Iris pigment epithelial cell (primary cell): ENCODE results near the gene RABIF.
"Not testable (repeated sequence)": the region's sequence is repeated elsewhere in the genome, so short reads cannot be mapped to it uniquely, and the experiment has no call there.

ENCODE experiments used
- DNase-seq: peaks from one replicate; pipeline ENCODE4 v3.0.0-alpha.2; 2011; ENCODE audit warnings: low read depth

RABIF gene

DNA sequence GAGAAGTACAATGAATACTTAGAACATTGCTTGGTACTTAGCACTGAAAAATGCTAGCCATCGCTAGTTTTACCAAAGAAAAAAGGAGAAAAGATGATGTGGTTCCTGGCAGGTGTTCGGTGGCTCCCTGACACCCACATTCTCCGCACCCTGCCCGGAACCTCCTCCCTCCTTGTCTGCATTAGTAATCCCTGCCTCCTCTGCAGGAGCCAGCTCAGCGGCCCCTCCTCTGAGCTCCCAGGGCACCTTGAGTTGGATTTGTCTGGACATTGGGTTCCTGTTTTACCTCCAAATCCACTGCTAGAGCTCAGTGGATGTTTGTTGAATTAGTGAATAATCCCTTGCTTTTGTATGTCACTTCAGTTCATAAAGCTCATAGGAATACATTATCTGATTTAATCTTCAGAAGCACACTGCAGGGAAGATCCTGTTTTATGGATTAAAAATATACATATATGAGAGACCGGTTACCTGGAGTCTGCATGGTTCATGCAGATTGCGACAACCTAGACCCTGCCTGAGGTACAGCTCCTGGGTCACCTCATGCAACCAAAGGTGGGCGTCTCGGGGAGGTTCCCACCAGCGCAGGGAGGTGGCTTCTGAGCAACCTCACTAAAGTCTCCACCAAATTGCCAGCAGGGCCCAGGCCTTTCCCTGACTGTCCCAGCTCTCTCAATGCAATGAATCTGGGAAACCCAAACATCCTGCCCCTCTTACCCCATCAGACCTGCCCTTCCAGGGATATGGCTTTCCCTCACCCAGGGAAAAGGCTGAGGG lies 54.0 kb downstream of the RABIF start:
- no peak for DNase-seq

DNA sequence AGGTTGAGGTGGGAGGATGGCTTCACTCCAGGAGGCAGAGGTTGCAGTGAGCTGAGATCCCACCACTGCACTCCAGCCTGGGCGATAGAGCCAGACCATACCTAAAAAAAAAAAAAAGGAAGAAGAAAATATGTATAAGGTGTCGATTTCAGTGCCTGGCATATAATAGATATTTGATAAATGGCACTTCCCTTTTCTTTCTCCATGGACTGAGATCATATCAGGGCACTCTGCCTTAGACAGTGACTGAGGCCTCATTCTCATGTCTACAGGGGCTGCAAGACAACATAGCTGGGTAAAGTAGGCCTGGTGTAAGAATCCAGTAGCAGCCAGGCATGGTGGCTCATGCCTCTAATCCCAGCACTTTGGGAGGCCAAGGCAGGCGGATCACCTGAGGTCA lies 57.0 kb downstream of the RABIF start:
- DNase-seq, result no peak

DNA sequence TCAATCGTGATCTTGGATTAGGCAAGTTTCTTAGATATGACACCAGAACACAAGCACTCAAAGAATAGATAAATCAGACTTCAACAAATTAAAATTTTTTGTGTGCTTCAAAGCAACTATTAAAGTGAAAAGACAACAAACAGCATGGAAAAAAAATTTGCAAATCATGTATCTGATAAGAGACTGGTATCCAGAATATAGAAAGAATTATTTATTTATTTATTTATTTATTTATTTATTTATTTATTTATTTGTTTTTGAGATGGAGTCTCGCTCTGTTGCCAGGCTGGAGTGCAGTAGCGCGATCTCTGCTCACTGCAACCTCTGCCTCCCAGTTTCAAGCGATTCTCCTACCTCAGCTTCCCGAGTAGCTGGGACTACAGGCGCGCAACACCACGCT lies 59.7 kb downstream of the RABIF start:
- DNase-seq, result not testable (repeated sequence)
